AG04450 (cell line): ENCODE measurements around the gene GALNT13. TPM values are rescaled to one million over a fixed set of nuclear protein-coding genes. Genes with fewer than 3 reads are reported as not detected.

Experiments
- CTCF ChIA-PET: fragments of 300-600, 350-600 bp; formaldehyde crosslinking; extraction: SDS; loops from one replicate; lab custom pipeline; 2022; ENCODE audit warnings: antibody characterized with exemption, inconsistent platforms; lab: Charles Lee
- POLR2A ChIA-PET: fragments of 350-600 bp; formaldehyde crosslinking; extraction: SDS; loops from one replicate; lab custom pipeline; 2021; ENCODE audit warnings: antibody characterized with exemption, inconsistent platforms; lab: Yijun Ruan, JAX
- DNase-seq: peaks from one replicate; pipeline ENCODE4 v3.0.0-alpha.2; 2011; ENCODE audit warnings: low read depth, low spot score
- H3K27ac ChIP-seq: one replicate; pipeline ENCODE4 v1.5.1; 2012; ENCODE audit warnings: low read depth, low read length, control low read depth
- H3K27me3 ChIP-seq: one replicate; pipeline ENCODE4 v1.6.0; 2012; ENCODE audit warnings: low read length; ENCODE audit not compliant: control insufficient read depth, insufficient read depth
- H3K4me3 ChIP-seq: 2 replicates; pipeline ENCODE4 v1.5.1; 2011; ENCODE audit warnings: mild to moderate bottlenecking, low read depth, low read length, control low read depth
- H3K9me3 ChIP-seq: 2 replicates; pipeline ENCODE4 v1.5.1; 2012; ENCODE audit warnings: low read length; ENCODE audit not compliant: control insufficient read depth, insufficient read depth
- polyA plus RNA-seq: library from polyadenylated mRNA; depleted of rRNA; stranded (reverse); fragments of >200 nt; gene quantifications from 2 replicates; pipeline ENCODE4 v1.2.3, GENCODE V29; 2011
- TF ChIP-seq, protein P1 (sequence below): IDR thresholded peaks from 2 replicates; pipeline ENCODE4 v1.5.1; 2011; ENCODE audit warnings: low read depth, low read length, control low read depth, inconsistent platforms

GALNT13 gene
- polyA plus RNA-seq, 1 experiment = not detected

DNA sequence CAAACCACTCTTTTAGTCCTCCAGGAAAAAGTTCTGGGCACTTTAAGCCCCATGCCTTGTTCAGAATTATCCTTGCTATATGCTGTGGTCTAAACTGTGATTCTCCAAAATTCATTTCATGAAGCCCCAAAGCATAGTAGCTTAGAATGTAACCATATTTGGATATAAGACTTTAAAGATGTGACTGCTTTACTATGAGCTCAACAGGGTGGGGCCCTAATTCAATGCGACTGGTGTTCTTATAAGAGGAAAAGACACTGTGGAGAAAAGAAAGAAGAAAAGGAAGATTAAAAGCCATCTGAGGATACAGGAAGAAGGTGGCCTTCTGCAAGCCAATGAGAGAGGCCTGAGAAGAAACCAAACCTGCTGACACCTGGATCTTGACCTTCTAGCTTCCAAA lies 174.8 kb downstream of the GALNT13 start:
- CTCF ChIA-PET = no interaction called here
- TF ChIP-seq, protein P1, sequence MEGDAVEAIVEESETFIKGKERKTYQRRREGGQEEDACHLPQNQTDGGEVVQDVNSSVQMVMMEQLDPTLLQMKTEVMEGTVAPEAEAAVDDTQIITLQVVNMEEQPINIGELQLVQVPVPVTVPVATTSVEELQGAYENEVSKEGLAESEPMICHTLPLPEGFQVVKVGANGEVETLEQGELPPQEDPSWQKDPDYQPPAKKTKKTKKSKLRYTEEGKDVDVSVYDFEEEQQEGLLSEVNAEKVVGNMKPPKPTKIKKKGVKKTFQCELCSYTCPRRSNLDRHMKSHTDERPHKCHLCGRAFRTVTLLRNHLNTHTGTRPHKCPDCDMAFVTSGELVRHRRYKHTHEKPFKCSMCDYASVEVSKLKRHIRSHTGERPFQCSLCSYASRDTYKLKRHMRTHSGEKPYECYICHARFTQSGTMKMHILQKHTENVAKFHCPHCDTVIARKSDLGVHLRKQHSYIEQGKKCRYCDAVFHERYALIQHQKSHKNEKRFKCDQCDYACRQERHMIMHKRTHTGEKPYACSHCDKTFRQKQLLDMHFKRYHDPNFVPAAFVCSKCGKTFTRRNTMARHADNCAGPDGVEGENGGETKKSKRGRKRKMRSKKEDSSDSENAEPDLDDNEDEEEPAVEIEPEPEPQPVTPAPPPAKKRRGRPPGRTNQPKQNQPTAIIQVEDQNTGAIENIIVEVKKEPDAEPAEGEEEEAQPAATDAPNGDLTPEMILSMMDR = no peak

DNA sequence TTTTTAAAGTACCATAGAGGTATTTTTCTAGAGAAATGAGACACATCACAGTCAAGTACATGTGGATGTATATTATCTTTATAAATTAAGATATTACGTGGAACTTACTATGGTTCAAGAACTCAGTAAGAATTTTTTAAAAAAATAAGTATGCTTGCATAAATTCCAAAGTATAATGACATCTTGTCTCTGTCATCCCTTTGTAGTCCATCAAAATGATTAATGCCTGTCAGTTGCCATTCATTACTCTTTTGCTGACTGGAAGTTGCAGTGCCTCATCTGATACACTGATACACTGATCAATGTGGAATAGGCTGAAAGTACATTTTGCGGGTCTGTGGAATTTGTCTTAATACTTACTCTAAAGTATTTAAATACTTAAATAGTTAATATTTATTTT lies 177.2 kb downstream of the GALNT13 start:
- ChIA-PET CTCF (no interaction called here), POLR2A (no interaction called here)
- DNase-seq = no peak
- TF ChIP-seq, protein P1 = no peak
- H3K27me3 ChIP-seq = no peaks in the 10 kb centered on the region
- H3K27ac ChIP-seq = no peak overlapping the region
- H3K9me3 ChIP-seq = peaks cover 6% of the 10 kb centered on the region; the same call in 1 of the 2 replicates
- no peak overlapping the region for H3K4me3 ChIP-seq

More for the DNA sequence above, 174.8 kb downstream of the GALNT13 start:
- no peak for DNase-seq
- no peak overlapping the region for H3K27ac ChIP-seq
- no peak overlapping the region for H3K4me3 ChIP-seq
- POLR2A ChIA-PET = no interaction called here
- H3K27me3 ChIP-seq = no peaks in the 10 kb centered on the region
- peaks cover 5% of the 10 kb centered on the region; the same call in 1 of the 2 replicates for H3K9me3 ChIP-seq

DNA sequence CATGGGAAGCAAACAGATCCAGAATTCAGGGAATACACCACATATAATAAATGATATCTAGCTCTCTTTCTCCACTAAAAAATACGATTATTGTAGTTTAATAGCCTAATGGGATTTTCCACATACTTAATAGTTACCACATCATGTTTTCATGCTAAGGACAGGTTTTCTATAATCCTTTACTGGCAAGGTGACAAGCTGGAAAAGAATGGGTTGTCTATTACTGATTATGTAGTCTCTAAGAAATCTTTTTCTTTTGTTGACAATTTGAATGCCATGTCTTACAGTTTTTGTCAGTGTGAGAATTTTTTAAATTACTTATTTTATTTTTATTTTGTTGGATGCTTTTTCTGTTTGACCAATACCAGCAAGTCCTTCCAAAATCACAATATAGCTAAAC lies 177.8 kb downstream of the GALNT13 start:
- TF ChIP-seq, protein P1 = no peak
- DNase-seq = no peak
- Histone ChIP-seq H3K4me3 (no peak overlapping the region), H3K27ac (no peak overlapping the region), H3K27me3 (no peaks in the 10 kb centered on the region), H3K9me3 (peaks cover 6% of the 10 kb centered on the region; the same call in 1 of the 2 replicates)
- ChIA-PET POLR2A (no interaction called here), CTCF (no interaction called here)

DNA sequence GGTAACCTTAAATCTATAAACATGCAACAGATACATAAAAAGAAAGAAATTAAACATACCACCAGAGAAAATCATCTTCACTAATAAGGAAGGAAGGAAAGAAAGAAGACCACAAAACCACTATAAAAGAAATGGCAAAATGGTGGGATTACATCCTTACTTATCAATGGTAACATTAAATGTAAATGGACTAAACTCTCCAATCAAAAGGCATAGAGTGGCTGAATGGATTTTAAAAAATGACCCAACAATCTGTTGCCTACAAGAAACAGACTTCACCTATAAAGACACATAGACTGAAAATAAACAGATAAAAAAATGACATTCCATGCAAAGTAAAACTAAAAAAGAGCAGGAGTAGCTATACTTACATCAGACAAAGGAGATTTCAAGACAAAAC lies 195.4 kb downstream of the GALNT13 start:
- Histone ChIP-seq H3K9me3 (peaks cover 18% of the 10 kb centered on the region; the same call in 1 of the 2 replicates), H3K27me3 (no peaks in the 10 kb centered on the region), H3K4me3 (no peak overlapping the region), H3K27ac (no peak overlapping the region)
- ChIA-PET POLR2A (no interaction called here), CTCF (no interaction called here)
- TF ChIP-seq, protein P1 = no peak
- no peak for DNase-seq

DNA sequence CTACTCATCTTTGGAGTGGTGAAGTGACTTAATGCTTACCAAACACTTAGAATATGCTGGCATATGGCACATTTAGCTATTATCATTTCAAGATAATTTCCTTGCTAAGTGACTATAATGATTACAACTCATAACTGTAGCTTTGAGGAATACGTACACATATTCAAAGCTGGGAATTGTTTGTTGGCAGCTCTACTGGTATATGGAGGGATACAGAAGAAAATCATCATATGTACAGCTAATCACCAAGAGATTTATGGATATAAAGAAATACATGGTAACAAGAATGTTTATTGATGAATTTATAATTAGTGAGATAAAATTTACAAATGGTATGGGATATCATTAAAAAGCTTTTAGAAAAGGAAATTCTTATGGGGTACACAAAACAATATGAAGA lies 207.2 kb downstream of the GALNT13 start:
- Histone ChIP-seq H3K27ac (no peak overlapping the region), H3K27me3 (no peaks in the 10 kb centered on the region), H3K4me3 (no peak overlapping the region), H3K9me3 (no peaks in the 10 kb centered on the region)
- CTCF ChIA-PET = no interaction called here
- TF ChIP-seq, protein P1 = no peak
- no peak for DNase-seq
- POLR2A ChIA-PET = no interaction called here
